SU-DHL-6 (cell line): ENCODE data around the gene CRELD1.

ENCODE experiments used
- CTCF ChIP-seq: fragments of 200-600 bp; sonication (generic); IDR thresholded peaks from one replicate; pipeline ENCODE4 v1.5.1; 2017; ENCODE audit warnings: antibody characterized with exemption, mild to moderate bottlenecking, low read length, moderate library complexity; ENCODE audit not compliant: insufficient read depth, poor library complexity, severe bottlenecking
- EZH2phosphoT487 ChIP-seq: fragments of 200-600 bp; sonication (generic), shearing (Covaris generic); conservative IDR thresholded peaks from 2 replicates; pipeline ENCODE4 v1.6.1; 2018; ENCODE audit warnings: mild to moderate bottlenecking, antibody characterized with exemption, low read length, moderate library complexity, mixed read lengths

GRCh38 chr3:9986230-9986725 is 52.6 kb downstream of the CRELD1 start:
- TF ChIP-seq CTCF (no peak), EZH2phosphoT487 (no peak)
